SK-N-SH (cell line): ENCODE data around the gene SORL1. TPM values are rescaled to one million over a fixed set of nuclear protein-coding genes. Genes with fewer than 3 reads are reported as not detected.

Source experiments
- CTCF ChIA-PET: fragments of 300-600, 350-600 bp; formaldehyde crosslinking; extraction: SDS; loops from one replicate; lab custom pipeline; 2021; lab: Yijun Ruan, JAX
- POLR2A ChIA-PET: fragments of 350-600 bp; sonication (Branson Sonifier 250); formaldehyde crosslinking; extraction: SDS; loops from one replicate; lab custom pipeline; 2020; ENCODE audit warnings: antibody characterized with exemption, inconsistent platforms; lab: Yijun Ruan, JAX
- DNase-seq: peaks from one replicate; pipeline ENCODE4 v3.0.0; 2012
- H2AFZ ChIP-seq: fragments of 200-600 bp; sonication (generic); 2 replicates; pipeline ENCODE4 v1.8.1; 2016; ENCODE audit warnings: antibody characterized with exemption, mild to moderate bottlenecking, low read depth
- H3F3A ChIP-seq: fragments of 200-600 bp; sonication (generic); replicated peaks from 2 replicates; pipeline ENCODE3; 2016; ENCODE audit warnings: antibody characterized with exemption, mild to moderate bottlenecking; ENCODE audit not compliant: insufficient read depth
- H3K27ac ChIP-seq, 2 experiments: fragments of 200-500 bp in 1 of 2; fragments of 200-600 bp in 1 of 2; sonication (Bioruptor generic) in 1 of 2; sonication (generic), shearing (Covaris generic) in 1 of 2; 2 replicates each; pipeline versions ENCODE4 v1.5.1 to v1.6.1; 2014 to 2016; ENCODE audit warnings: low read depth in 2 of 2, inconsistent platforms in 1 of 2, low read length in 1 of 2, mild to moderate bottlenecking in 1 of 2, mixed read lengths in 1 of 2
- H3K27me3 ChIP-seq: fragments of 200-600 bp; sonication (generic), shearing (Covaris generic); 2 replicates; pipeline ENCODE4 v1.6.1; 2016; ENCODE audit warnings: mixed run types; ENCODE audit not compliant: insufficient read depth
- H3K36me3 ChIP-seq, 2 experiments: fragments of 200-500 bp in 1 of 2; fragments of 200-600 bp in 1 of 2; sonication (Bioruptor generic) in 1 of 2; sonication (generic) in 1 of 2; replicated peaks in 1 of 2; 2 replicates each; pipeline versions ENCODE3 to v1.5.1; 2014 to 2016; ENCODE audit warnings: low read length in 1 of 2, mild to moderate bottlenecking in 1 of 2; ENCODE audit not compliant: insufficient read depth in 2 of 2, control insufficient read depth in 1 of 2
- H3K4me1 ChIP-seq, 2 experiments: fragments of 200-500 bp in 1 of 2; fragments of 200-600 bp in 1 of 2; sonication (Bioruptor generic) in 1 of 2; sonication (generic), shearing (Covaris generic) in 1 of 2; 2 replicates each; pipeline versions ENCODE4 v1.5.1 to v1.6.1; 2014 to 2016; ENCODE audit warnings: low read depth in 1 of 2, low read length in 1 of 2, mixed run types in 1 of 2; ENCODE audit not compliant: insufficient read depth in 2 of 2, control insufficient read depth in 1 of 2
- H3K4me2 ChIP-seq: fragments of 200-600 bp; sonication (generic), shearing (Covaris generic); 2 replicates; pipeline ENCODE4 v1.6.1; 2017; ENCODE audit warnings: mixed run types
- H3K4me3 ChIP-seq, 2 experiments: fragments of 200-500 bp in 1 of 2; fragments of 200-600 bp in 1 of 2; sonication (Bioruptor generic) in 1 of 2; sonication (generic), shearing (Covaris generic) in 1 of 2; 2 replicates each; pipeline versions ENCODE4 v1.5.1 to v1.8.1; 2014 to 2016; ENCODE audit warnings: low read depth in 2 of 2, inconsistent platforms in 1 of 2, low read length in 1 of 2, mild to moderate bottlenecking in 1 of 2, mixed read lengths in 1 of 2, moderate library complexity in 1 of 2
- H3K79me2 ChIP-seq: fragments of 200-600 bp; sonication (generic); 2 replicates; pipeline ENCODE4 v1.8.1; 2017; ENCODE audit warnings: mild to moderate bottlenecking; ENCODE audit not compliant: insufficient read depth
- H3K9ac ChIP-seq: fragments of 200-600 bp; sonication (generic); 2 replicates; pipeline ENCODE4 v1.6.1; 2017; ENCODE audit warnings: mixed run types
- H3K9me2 ChIP-seq: fragments of 200-600 bp; sonication (generic); 2 replicates; pipeline ENCODE4 v1.6.1; 2017; ENCODE audit warnings: mixed run types
- H3K9me3 ChIP-seq: fragments of 200-600 bp; sonication (generic); 2 replicates; pipeline ENCODE4 v1.6.1; 2017; ENCODE audit warnings: mixed run types, mild to moderate bottlenecking, moderate library complexity
- H4K20me1 ChIP-seq: fragments of 200-600 bp; sonication (generic); 2 replicates; pipeline ENCODE4 v1.6.1; 2017; ENCODE audit warnings: mild to moderate bottlenecking, mixed run types; ENCODE audit not compliant: insufficient read depth
- ELF1 ChIP-seq: IDR thresholded peaks from 2 replicates; pipeline ENCODE4 v1.4.0; 2012
- GATA2 ChIP-seq: sonication (generic); formaldehyde crosslinking; IDR thresholded peaks from 2 replicates; pipeline ENCODE4 v1.5.0; 2020; ENCODE audit warnings: mild to moderate bottlenecking, missing genetic modification reagents
- NFIC ChIP-seq: IDR thresholded peaks from 2 replicates; pipeline ENCODE4 v1.4.0; 2012; ENCODE audit warnings: borderline replicate concordance
- RAD21 ChIP-seq: IDR thresholded peaks from 2 replicates; pipeline ENCODE4 v1.6.1; 2012; ENCODE audit warnings: mild to moderate bottlenecking, low read length
- RCOR1 ChIP-seq: fragments of 150-350 bp; IDR thresholded peaks from 2 replicates; pipeline ENCODE4 v1.6.1; 2017; ENCODE audit warnings: antibody characterized with exemption, low read length
- TAF1 ChIP-seq: IDR thresholded peaks from 2 replicates; pipeline ENCODE4 v1.6.1; 2012; ENCODE audit warnings: low read depth, mild to moderate bottlenecking, low read length, moderate library complexity, borderline replicate concordance
- YY1 ChIP-seq: IDR thresholded peaks from 2 replicates; pipeline ENCODE4 v1.4.0; 2012; ENCODE audit warnings: low read depth, mild to moderate bottlenecking
- WGBS: methylation state at CpG from one replicate; pipeline ENCODE4 v1.1.6; 2017; ENCODE audit warnings: low lambda C conversion rate; 5-methylcytosine and 5-hydroxymethylcytosine counted together
- polyA plus RNA-seq, 3 experiments: library from polyadenylated mRNA; depleted of rRNA; stranded (reverse); fragments of >200 nt; gene quantifications; 2 replicates each; pipeline ENCODE4 v1.2.3, GENCODE V29; 2012
- TF ChIP-seq, protein P1 (sequence below): IDR thresholded peaks from 2 replicates; pipeline ENCODE4 v1.6.1; 2012; ENCODE audit warnings: mild to moderate bottlenecking, low read depth, low read length, moderate library complexity
- TF ChIP-seq, protein P2 (sequence below): fragments of 150-350 bp; IDR thresholded peaks from 2 replicates; pipeline ENCODE4 v1.6.1; 2017; ENCODE audit warnings: antibody characterized with exemption, low read length, low read depth, borderline replicate concordance
- TF ChIP-seq, protein P3 (sequence below): IDR thresholded peaks from 2 replicates; pipeline ENCODE4; 2012
- TF ChIP-seq, protein P4 (sequence below): IDR thresholded peaks from 2 replicates; pipeline ENCODE4 v1.4.0; 2012; ENCODE audit warnings: low read depth, borderline replicate concordance

The SORL1 gene
- polyA plus RNA-seq, 1 of the 3 experiments (the other 2 are of a cell fraction): 7.1 TPM

DNA sequence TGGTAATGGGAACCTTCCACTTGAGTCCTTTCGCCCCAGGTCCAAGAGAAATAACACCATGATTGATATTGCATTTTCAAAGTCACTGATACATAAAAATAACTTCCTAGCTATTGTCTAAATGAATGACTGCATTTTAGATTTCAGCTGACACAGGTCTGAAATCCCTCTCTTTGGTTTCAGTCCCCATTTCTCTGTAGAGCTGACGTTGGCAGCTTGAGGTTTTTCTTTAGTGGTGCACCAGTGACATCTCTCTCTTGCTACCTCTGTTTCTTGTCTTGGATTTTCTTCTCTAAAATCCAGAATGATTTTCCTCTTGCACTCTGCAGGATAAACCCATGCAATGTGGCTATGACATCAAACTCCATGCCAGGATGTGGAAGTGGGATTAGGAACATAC is 31.7 kb upstream of the SORL1 start (continued):
- TF ChIP-seq, protein P1, sequence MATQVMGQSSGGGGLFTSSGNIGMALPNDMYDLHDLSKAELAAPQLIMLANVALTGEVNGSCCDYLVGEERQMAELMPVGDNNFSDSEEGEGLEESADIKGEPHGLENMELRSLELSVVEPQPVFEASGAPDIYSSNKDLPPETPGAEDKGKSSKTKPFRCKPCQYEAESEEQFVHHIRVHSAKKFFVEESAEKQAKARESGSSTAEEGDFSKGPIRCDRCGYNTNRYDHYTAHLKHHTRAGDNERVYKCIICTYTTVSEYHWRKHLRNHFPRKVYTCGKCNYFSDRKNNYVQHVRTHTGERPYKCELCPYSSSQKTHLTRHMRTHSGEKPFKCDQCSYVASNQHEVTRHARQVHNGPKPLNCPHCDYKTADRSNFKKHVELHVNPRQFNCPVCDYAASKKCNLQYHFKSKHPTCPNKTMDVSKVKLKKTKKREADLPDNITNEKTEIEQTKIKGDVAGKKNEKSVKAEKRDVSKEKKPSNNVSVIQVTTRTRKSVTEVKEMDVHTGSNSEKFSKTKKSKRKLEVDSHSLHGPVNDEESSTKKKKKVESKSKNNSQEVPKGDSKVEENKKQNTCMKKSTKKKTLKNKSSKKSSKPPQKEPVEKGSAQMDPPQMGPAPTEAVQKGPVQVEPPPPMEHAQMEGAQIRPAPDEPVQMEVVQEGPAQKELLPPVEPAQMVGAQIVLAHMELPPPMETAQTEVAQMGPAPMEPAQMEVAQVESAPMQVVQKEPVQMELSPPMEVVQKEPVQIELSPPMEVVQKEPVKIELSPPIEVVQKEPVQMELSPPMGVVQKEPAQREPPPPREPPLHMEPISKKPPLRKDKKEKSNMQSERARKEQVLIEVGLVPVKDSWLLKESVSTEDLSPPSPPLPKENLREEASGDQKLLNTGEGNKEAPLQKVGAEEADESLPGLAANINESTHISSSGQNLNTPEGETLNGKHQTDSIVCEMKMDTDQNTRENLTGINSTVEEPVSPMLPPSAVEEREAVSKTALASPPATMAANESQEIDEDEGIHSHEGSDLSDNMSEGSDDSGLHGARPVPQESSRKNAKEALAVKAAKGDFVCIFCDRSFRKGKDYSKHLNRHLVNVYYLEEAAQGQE: no peak
- TF ChIP-seq, protein P2, sequence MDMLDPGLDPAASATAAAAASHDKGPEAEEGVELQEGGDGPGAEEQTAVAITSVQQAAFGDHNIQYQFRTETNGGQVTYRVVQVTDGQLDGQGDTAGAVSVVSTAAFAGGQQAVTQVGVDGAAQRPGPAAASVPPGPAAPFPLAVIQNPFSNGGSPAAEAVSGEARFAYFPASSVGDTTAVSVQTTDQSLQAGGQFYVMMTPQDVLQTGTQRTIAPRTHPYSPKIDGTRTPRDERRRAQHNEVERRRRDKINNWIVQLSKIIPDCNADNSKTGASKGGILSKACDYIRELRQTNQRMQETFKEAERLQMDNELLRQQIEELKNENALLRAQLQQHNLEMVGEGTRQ: no peak
- TF ChIP-seq ELF1 (no peak), YY1 (no peak)

DNA sequence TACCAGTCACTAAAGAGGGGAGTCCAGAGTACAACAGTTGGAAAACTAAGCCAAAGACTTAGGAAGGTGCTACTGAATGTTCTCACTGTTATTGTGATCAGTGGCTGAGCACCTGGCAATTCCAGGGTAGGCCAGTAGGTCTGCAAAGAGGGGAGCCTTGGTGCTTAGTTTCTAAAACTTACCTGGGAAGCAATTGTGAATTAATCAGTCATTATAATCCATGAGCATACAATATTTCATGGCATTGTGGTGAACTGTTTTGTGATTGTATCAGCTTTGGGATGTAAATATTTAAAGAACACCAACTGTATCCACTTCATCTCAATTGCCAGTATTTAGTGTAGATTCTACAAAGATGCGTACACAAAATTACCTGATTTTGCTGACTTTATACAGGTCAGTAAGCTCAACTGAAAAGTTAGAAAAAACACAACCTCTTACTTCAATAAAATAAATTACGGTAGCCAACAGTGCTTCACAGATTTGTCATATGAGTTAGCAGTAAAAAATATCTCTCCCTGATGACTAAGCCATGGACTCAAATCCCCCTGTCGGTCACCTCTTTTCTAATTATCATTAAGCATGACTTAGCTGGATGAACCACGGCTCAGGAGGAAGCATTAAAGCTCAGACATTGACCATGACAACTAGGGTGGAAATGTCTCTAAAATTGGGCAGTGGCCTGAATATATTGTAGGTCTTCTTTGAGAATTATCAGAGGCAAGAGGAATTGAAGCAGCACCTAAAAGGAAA is 30.8 kb upstream of the SORL1 start:
- H3K79me2 ChIP-seq: no peaks in the 10 kb centered on the region
- H3K36me3 ChIP-seq: no peaks in the 10 kb centered on the region
- H2AFZ ChIP-seq: no peak overlapping the region
- WGBS: 45% methylated on average over 4 of the region's 4 CpGs
- POLR2A ChIA-PET: no interaction called here
- TF ChIP-seq, protein P3, sequence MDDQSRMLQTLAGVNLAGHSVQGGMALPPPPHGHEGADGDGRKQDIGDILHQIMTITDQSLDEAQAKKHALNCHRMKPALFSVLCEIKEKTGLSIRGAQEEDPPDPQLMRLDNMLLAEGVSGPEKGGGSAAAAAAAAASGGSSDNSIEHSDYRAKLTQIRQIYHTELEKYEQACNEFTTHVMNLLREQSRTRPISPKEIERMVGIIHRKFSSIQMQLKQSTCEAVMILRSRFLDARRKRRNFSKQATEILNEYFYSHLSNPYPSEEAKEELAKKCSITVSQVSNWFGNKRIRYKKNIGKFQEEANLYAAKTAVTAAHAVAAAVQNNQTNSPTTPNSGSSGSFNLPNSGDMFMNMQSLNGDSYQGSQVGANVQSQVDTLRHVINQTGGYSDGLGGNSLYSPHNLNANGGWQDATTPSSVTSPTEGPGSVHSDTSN: no peak
- TF ChIP-seq NFIC (no peak), TAF1 (no peak), RAD21 (no peak)
- H3K9ac ChIP-seq: no peak overlapping the region
- no peaks in the 10 kb centered on the region for H4K20me1 ChIP-seq
- H3K4me2 ChIP-seq: no peak overlapping the region
- H3F3A ChIP-seq: no peaks in the 10 kb centered on the region
- H3K4me3 ChIP-seq: no peak overlapping the region
- H3K9me3 ChIP-seq: no peaks in the 10 kb centered on the region
- no peaks in the 10 kb centered on the region for H3K9me2 ChIP-seq
- no peaks in the 10 kb centered on the region; a peak in 1 of 4 replicates for H3K4me1 ChIP-seq
- peaks cover under 1% of the 10 kb centered on the region; the same call in 1 of the 2 replicates for H3K27me3 ChIP-seq
- no peak for DNase-seq
- CTCF ChIA-PET: no interaction called here
- no peak overlapping the region for H3K27ac ChIP-seq

DNA sequence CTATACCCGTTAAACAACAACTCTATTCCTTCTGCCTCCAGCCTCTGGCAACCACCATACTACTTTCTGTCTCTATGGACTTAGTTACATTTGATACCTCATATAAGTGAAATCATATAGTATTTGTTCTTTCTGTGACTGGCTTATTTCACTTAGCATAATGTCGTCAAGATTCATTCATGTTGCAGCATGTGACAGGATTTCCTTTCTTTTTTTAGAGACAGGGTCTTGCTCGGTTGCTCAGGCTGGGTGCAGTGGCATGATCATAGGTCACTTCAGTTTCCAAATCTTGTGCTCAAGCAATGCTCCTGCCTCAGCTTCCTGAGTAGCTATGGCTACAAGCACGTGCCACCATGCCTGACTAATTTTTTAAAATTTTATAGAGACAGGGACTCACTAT is 29.4 kb upstream of the SORL1 start:
- Histone ChIP-seq H3K36me3 (no peaks in the 10 kb centered on the region), H3F3A (no peaks in the 10 kb centered on the region)
- POLR2A ChIA-PET: no interaction called here

More for the DNA sequence above, 29.4 kb upstream of the SORL1 start:
- TF ChIP-seq RCOR1 (no peak), GATA2 (CRISPR knock-in tag) (no peak)
- TF ChIP-seq, protein P4, sequence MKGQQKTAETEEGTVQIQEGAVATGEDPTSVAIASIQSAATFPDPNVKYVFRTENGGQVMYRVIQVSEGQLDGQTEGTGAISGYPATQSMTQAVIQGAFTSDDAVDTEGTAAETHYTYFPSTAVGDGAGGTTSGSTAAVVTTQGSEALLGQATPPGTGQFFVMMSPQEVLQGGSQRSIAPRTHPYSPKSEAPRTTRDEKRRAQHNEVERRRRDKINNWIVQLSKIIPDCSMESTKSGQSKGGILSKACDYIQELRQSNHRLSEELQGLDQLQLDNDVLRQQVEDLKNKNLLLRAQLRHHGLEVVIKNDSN: no peak
- no peak overlapping the region for H3K4me3 ChIP-seq
- H3K9me2 ChIP-seq: no peaks in the 10 kb centered on the region
- no peak overlapping the region for H3K4me2 ChIP-seq
- H3K4me1 ChIP-seq: peaks cover 0 to 6% of the 10 kb centered on the region in 2 experiments; a peak in 1 of 4 replicates
- H3K27ac ChIP-seq: no peak overlapping the region
- no peak overlapping the region for H3K9ac ChIP-seq
- H3K79me2 ChIP-seq: no peaks in the 10 kb centered on the region
- WGBS: 35% methylated on average over 4 of the region's 4 CpGs
- CTCF ChIA-PET: no interaction called here
- peaks cover 7% of the 10 kb centered on the region; the same call in 1 of the 2 replicates for H3K27me3 ChIP-seq
- H3K9me3 ChIP-seq: no peaks in the 10 kb centered on the region
- no peak overlapping the region for H2AFZ ChIP-seq
- DNase-seq: no peak
- no peaks in the 10 kb centered on the region for H4K20me1 ChIP-seq
